ENCODE results near the gene APOBR. TPM values are rescaled to one million over a fixed set of nuclear protein-coding genes. Genes with fewer than 3 reads are reported as not detected.

APOBR gene
- total and polyA plus RNA-seq, 2 donors (not counting 1 experiment from before 2014, with no cell fraction given), result 0.81 to 2.6 TPM

DNA sequence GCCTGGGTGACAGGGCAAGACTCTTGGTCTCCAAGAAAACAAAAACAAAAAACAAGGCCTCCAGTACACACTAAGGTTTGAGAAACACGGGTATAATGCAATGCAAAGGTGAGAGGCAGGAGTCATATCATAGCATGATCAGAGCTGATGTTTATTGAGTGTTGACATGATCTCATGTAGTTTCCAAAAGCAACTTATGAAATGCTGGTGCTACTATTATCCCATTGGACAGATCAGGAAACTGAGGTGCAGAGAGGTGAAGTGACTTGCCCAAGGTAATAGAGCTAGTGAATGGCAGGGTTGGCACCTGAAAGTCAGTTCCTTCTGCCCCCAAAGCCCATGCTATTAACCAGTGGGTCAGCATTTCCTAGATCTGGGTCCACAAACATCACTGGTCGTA lies 19.2 kb upstream of the APOBR start:
- WGBS (ENCODE audit: insufficient coverage), result no CpG with 5 or more reads among the region's 2 CpGs
- POLR2A ChIA-PET, result interaction anchor here (1.0 kb wide), 1 partner anchor 15 kb away, joined by 5 read pairs; no protein-coding TSS in a partner anchor
- no peaks in the 10 kb centered on the region for H3K9me3 ChIP-seq (ENCODE audit: control extremely low read depth in 1 of 3, control insufficient read depth in 2 of 3, insufficient read depth in 1 of 3, low read length in 2 of 3)
- TF ChIP-seq EZH2 (IDR thresholded peaks at IDR 0.05; ENCODE audit: borderline replicate concordance, insufficient read depth, low read depth, low read length, poor library complexity, severe bottlenecking), result no peak
- TF ChIP-seq CTCF (IDR thresholded peaks at IDR 0.05), result no peak
- CTCF ChIA-PET, result no interaction called here
- Mint-ChIP-seq H3K9me3 (ENCODE audit: insufficient read depth) (no peaks in the 10 kb centered on the region), H3K27ac (no peak overlapping the region), H3K4me1 (peaks cover 6% of the 10 kb centered on the region), H3K27me3 (no peaks in the 10 kb centered on the region), H3K4me3 (no peak overlapping the region)
- H3K27me3 ChIP-seq (replicated peaks in 1 of 4; ENCODE audit: control extremely low read depth in 1 of 4, control insufficient read depth in 3 of 4, insufficient read depth in 4 of 4, low read length in 3 of 4), result no peaks in the 10 kb centered on the region
- no peak overlapping the region for H3K4me2 ChIP-seq (replicated peaks; ENCODE audit: low read depth, low read length, poor library complexity, severe bottlenecking)
- ATAC-seq (ENCODE audit: low read depth) (no peak), DNase-seq (peak; percentile 2)
- no peak overlapping the region for H3K27ac ChIP-seq (ENCODE audit: low read length in 2 of 2)
- H4K20me1 ChIP-seq (ENCODE audit: control insufficient read depth, insufficient read depth, low read length, poor library complexity, severe bottlenecking), result no peaks in the 10 kb centered on the region
- H3K9ac ChIP-seq (ENCODE audit: low read length), result no peak overlapping the region
- no peaks in the 10 kb centered on the region for H3K79me2 ChIP-seq (ENCODE audit: control insufficient read depth, insufficient read depth, low read length)
- no peak overlapping the region for H3K4me3 ChIP-seq (ENCODE audit: control extremely low read depth in 1 of 5, extremely low read depth in 1 of 5, insufficient read depth in 1 of 5, low read depth in 2 of 5, low read length in 4 of 5)
- intact Hi-C loops (cut with micrococcal nuclease), result no loop called here
- peaks cover 13 to 22% of the 10 kb centered on the region in 2 experiments for H3K36me3 ChIP-seq (replicated peaks in 1 of 2; ENCODE audit: control extremely low read depth in 1 of 2, control insufficient read depth in 1 of 2, extremely low read depth in 1 of 2, insufficient read depth in 2 of 2, low read length in 1 of 2)
- H3K4me1 ChIP-seq (ENCODE audit: control insufficient read depth in 2 of 2, insufficient read depth in 2 of 2, low read length in 2 of 2), result peaks cover 0 to 5% of the 10 kb centered on the region in 2 donors
- H2AFZ ChIP-seq (ENCODE audit: insufficient read depth, low read depth, low read length, poor library complexity, severe bottlenecking), result no peak overlapping the region

- Mint-ChIP-seq H3K4me3 (no peak overlapping the region), H3K4me1 (peaks cover 6% of the 10 kb centered on the region), H3K27me3 (no peaks in the 10 kb centered on the region), H3K27ac (no peak overlapping the region), H3K9me3 (ENCODE audit: insufficient read depth) (no peaks in the 10 kb centered on the region)
- ChIA-PET CTCF (no interaction called here), POLR2A (no interaction called here)
- Histone ChIP-seq H3K4me2 (replicated peaks; ENCODE audit: low read depth, low read length, poor library complexity, severe bottlenecking) (no peak overlapping the region), H3K27ac (ENCODE audit: low read length in 2 of 2) (no peak overlapping the region), H3K36me3 (replicated peaks in 1 of 2; ENCODE audit: control extremely low read depth in 1 of 2, control insufficient read depth in 1 of 2, extremely low read depth in 1 of 2, insufficient read depth in 2 of 2, low read length in 1 of 2) (peaks cover 15 to 38% of the 10 kb centered on the region in 2 experiments), H3K4me3 (ENCODE audit: control extremely low read depth in 1 of 5, extremely low read depth in 1 of 5, insufficient read depth in 1 of 5, low read depth in 2 of 5, low read length in 4 of 5) (no peak overlapping the region), H3K79me2 (ENCODE audit: control insufficient read depth, insufficient read depth, low read length) (no peaks in the 10 kb centered on the region), H3K27me3 (replicated peaks in 1 of 4; ENCODE audit: control extremely low read depth in 1 of 4, control insufficient read depth in 3 of 4, insufficient read depth in 4 of 4, low read length in 3 of 4) (no peaks in the 10 kb centered on the region), H4K20me1 (ENCODE audit: control insufficient read depth, insufficient read depth, low read length, poor library complexity, severe bottlenecking) (no peaks in the 10 kb centered on the region), H3K9ac (ENCODE audit: low read length) (no peak overlapping the region), H3K4me1 (ENCODE audit: control insufficient read depth in 2 of 2, insufficient read depth in 2 of 2, low read length in 2 of 2) (peaks cover 0 to 5% of the 10 kb centered on the region in 2 donors), H2AFZ (ENCODE audit: insufficient read depth, low read depth, low read length, poor library complexity, severe bottlenecking) (no peak overlapping the region), H3K9me3 (ENCODE audit: control extremely low read depth in 1 of 3, control insufficient read depth in 2 of 3, insufficient read depth in 1 of 3, low read length in 2 of 3) (no peaks in the 10 kb centered on the region)
- intact Hi-C loops (cut with micrococcal nuclease), result no loop called here
- WGBS (ENCODE audit: insufficient coverage), result 96% methylated on average over 10 of the region's 14 CpGs
- DNase-seq, result no peak
- ATAC-seq (ENCODE audit: low read depth), result no peak
- no peak for TF ChIP-seq EZH2 (IDR thresholded peaks at IDR 0.05; ENCODE audit: borderline replicate concordance, insufficient read depth, low read depth, low read length, poor library complexity, severe bottlenecking)
- no peak for TF ChIP-seq CTCF (IDR thresholded peaks at IDR 0.05)
Measured at GRCh38 chr16:28477311-28477920, 17.0 kb upstream of the APOBR start.

All from B cell (primary cell).